ENCODE results near the gene MRPL39. TPM values are rescaled to one million over a fixed set of nuclear protein-coding genes. Genes with fewer than 3 reads are reported as not detected.

The MRPL39 gene
- total and polyA plus RNA-seq, 9 of the 15 experiments (the other 6 are each of a cell fraction or from before 2014, with no cell fraction given) = 65.4 to 247 (median 105) TPM

DNA sequence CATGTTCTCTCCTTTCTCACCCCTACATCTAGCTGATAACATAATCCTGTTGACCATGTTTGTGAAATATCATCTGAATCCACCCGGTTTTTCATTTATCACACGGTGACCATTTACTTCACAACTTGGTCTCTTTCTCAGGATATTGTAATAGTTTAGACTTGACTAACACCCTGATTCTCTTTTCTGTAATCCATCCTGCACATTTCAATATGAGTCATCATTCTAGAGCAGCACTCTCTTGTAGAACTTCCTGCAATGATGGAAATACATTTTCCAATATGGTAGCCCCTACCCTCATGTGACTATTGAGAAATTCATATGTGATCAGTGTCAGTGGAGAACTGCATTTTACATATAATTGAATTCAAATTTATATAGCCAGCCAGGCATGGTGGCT is 29.4 kb upstream of the MRPL39 start:
- no peak overlapping the region for H2AFZ ChIP-seq (ENCODE audit: low read depth, low read length)
- H3K4me1 ChIP-seq (replicated peaks in 1 of 2; ENCODE audit: control insufficient read depth in 2 of 2, insufficient read depth in 2 of 2, low read length in 2 of 2) = peaks cover 0 to 11% of the 10 kb centered on the region in 2 experiments; a peak in 3 of 5 replicates
- no peaks in the 10 kb centered on the region for H3K9me1 ChIP-seq (ENCODE audit: control insufficient read depth, insufficient read depth, low read length)
- no peak for DNase-seq (ENCODE audit: extremely low read depth in 1 of 4, low spot score in 3 of 4)
- no peak for FAIRE-seq
- POLR2A ChIA-PET = no interaction called here
- no peak overlapping the region for H3K4me3 ChIP-seq
- H3K9me3 ChIP-seq (replicated peaks; ENCODE audit: control insufficient read depth, insufficient read depth, low read depth, low read length) = no peaks in the 10 kb centered on the region; the same call in 1 of the 2 replicates
- CTCF ChIA-PET (ENCODE audit: low intra/inter-chr PET ratio) = no interaction called here
- H3K36me3 ChIP-seq (ENCODE audit: control insufficient read depth, insufficient read depth, low read length) = no peaks in the 10 kb centered on the region
- H3K27ac ChIP-seq (ENCODE audit: extremely low read depth, low read depth, low read length) = no peak overlapping the region
- in situ Hi-C loops (cut with MboI) (no loop called here), intact Hi-C loops (cut with micrococcal nuclease) (no loop called here)
- no TSS peak for BruUV-seq (replicated peaks)
- no peak overlapping the region for H3K9ac ChIP-seq (ENCODE audit: insufficient read depth in 1 of 2, low read depth in 2 of 2, low read length in 2 of 2)
- H3K79me2 ChIP-seq (ENCODE audit: control insufficient read depth, insufficient read depth, low read length) = no peaks in the 10 kb centered on the region
- TF ChIP-seq ZNF263 (CRISPR knock-in tag; IDR thresholded peaks at IDR 0.05; ENCODE audit: borderline replicate concordance) = no peak
- TF ChIP-seq PHF21A (IDR thresholded peaks at IDR 0.05; ENCODE audit: borderline replicate concordance, low read depth) = no peak
- no peak for TF ChIP-seq HNRNPH1 (optimal IDR thresholded peaks at IDR 0.05; ENCODE audit: low read depth, low read length)
- TF ChIP-seq CCAR2 (IDR thresholded peaks at IDR 0.05; ENCODE audit: low read depth, low read length) = no peak
- no peak for TF ChIP-seq E2F1 (CRISPR knock-in tag; IDR thresholded peaks at IDR 0.05)
- no peak for TF ChIP-seq GMEB1 (CRISPR knock-in tag; IDR thresholded peaks at IDR 0.05)
- TF ChIP-seq CBFA2T3 (IDR thresholded peaks at IDR 0.05) = 0 out of 2 replicates have a peak, but pooled peaks have one; percentile 10
- no peak for TF ChIP-seq CHD1 (IDR thresholded peaks at IDR 0.05; ENCODE audit: low read length)
- no peaks in the 10 kb centered on the region for H4K20me1 ChIP-seq (replicated peaks; ENCODE audit: control insufficient read depth, insufficient read depth, low read length)
- H3K4me2 ChIP-seq (ENCODE audit: insufficient read depth, low read length) = no peak overlapping the region
- 2% methylated on average over 2 of the region's 2 CpGs for WGBS (ENCODE audit: insufficient coverage, low coverage, missing lambda C conversion rate)
- no peak for ATAC-seq
- peaks cover 13 to 27% of the 10 kb centered on the region in 2 experiments; a peak in 4 of 5 replicates for H3K27me3 ChIP-seq (ENCODE audit: control insufficient read depth in 2 of 2, insufficient read depth in 2 of 2, low read length in 2 of 2)
